Mesendoderm (in vitro differentiated cells): ENCODE measurements around the gene RCAN3.

Source experiments
- DNase-seq: peaks from one replicate; pipeline ENCODE4 v3.0.0; 2013
- H2AK5ac ChIP-seq: 2 replicates; pipeline ENCODE4 v1.6.1; 2013; ENCODE audit warnings: low read length, inconsistent platforms
- H2BK120ac ChIP-seq: 2 replicates; pipeline ENCODE4 v1.6.1; 2013; ENCODE audit warnings: low read depth, mild to moderate bottlenecking, low read length, moderate library complexity, mixed read lengths
- H2BK15ac ChIP-seq: replicated peaks from 2 replicates; pipeline ENCODE4 v1.6.1; 2013; ENCODE audit warnings: low read depth, mild to moderate bottlenecking, moderate library complexity
- H2BK5ac ChIP-seq: 2 replicates; pipeline ENCODE4 v1.6.1; 2013; ENCODE audit warnings: low read length, inconsistent platforms
- H3K18ac ChIP-seq: 2 replicates; pipeline ENCODE4 v1.6.1; 2013; ENCODE audit warnings: mild to moderate bottlenecking, low read length, mixed read lengths
- H3K23ac ChIP-seq: one replicate; pipeline ENCODE4 v1.6.1; 2013; ENCODE audit warnings: low read length
- H3K27ac ChIP-seq: 2 replicates; pipeline ENCODE4 v1.5.1; 2013; ENCODE audit warnings: low read depth, mild to moderate bottlenecking, inconsistent platforms, low read length, moderate library complexity
- H3K27me3 ChIP-seq: 2 replicates; pipeline ENCODE4 v1.6.1; 2013; ENCODE audit warnings: low read length, control low read depth, mild to moderate bottlenecking, inconsistent platforms; ENCODE audit not compliant: insufficient read depth, poor library complexity
- H3K36me3 ChIP-seq: 2 replicates; pipeline ENCODE4 v1.6.1; 2013; ENCODE audit warnings: low read length, inconsistent platforms; ENCODE audit not compliant: control insufficient read depth, insufficient read depth
- H3K4ac ChIP-seq: one replicate; pipeline ENCODE4 v1.6.1; 2013; ENCODE audit warnings: low read depth, mild to moderate bottlenecking, low read length, moderate library complexity
- H3K4me1 ChIP-seq: 2 replicates; pipeline ENCODE4 v1.6.1; 2013; ENCODE audit warnings: low read depth, low read length, inconsistent platforms; ENCODE audit not compliant: control insufficient read depth
- H3K4me2 ChIP-seq: 2 replicates; pipeline ENCODE4 v1.6.1; 2013; ENCODE audit warnings: low read length
- H3K4me3 ChIP-seq: 2 replicates; pipeline ENCODE4 v1.5.1; 2013; ENCODE audit warnings: mild to moderate bottlenecking, low read length
- H3K56ac ChIP-seq: one replicate; pipeline ENCODE4 v1.6.1; 2013; ENCODE audit warnings: low read length
- H3K79me1 ChIP-seq: 2 replicates; pipeline ENCODE4 v1.6.1; 2013; ENCODE audit warnings: low read length, inconsistent platforms
- H3K79me2 ChIP-seq: 2 replicates; pipeline ENCODE4 v1.6.1; 2013; ENCODE audit warnings: mild to moderate bottlenecking, low read length; ENCODE audit not compliant: control insufficient read depth, insufficient read depth
- H3K9ac ChIP-seq: 2 replicates; pipeline ENCODE4 v1.6.1; 2013; ENCODE audit warnings: low read length, inconsistent platforms
- H4K5ac ChIP-seq: one replicate; pipeline ENCODE4 v1.6.1; 2013; ENCODE audit warnings: low read length
- H4K8ac ChIP-seq: one replicate; pipeline ENCODE4 v1.6.1; 2013; ENCODE audit warnings: low read depth, mild to moderate bottlenecking, control low read depth, low read length, moderate library complexity
- WGBS: extraction: QIAGEN DNeasy Blood & Tissue Kit; methylation state at CpG from one replicate; pipeline ENCODE4 v1.1.7; 2013; ENCODE audit warnings: low lambda C conversion rate, missing lambda C conversion rate; ENCODE audit not compliant: insufficient coverage; ENCODE audit errors: extremely low coverage; 5-methylcytosine and 5-hydroxymethylcytosine counted together

Gene RCAN3

DNA sequence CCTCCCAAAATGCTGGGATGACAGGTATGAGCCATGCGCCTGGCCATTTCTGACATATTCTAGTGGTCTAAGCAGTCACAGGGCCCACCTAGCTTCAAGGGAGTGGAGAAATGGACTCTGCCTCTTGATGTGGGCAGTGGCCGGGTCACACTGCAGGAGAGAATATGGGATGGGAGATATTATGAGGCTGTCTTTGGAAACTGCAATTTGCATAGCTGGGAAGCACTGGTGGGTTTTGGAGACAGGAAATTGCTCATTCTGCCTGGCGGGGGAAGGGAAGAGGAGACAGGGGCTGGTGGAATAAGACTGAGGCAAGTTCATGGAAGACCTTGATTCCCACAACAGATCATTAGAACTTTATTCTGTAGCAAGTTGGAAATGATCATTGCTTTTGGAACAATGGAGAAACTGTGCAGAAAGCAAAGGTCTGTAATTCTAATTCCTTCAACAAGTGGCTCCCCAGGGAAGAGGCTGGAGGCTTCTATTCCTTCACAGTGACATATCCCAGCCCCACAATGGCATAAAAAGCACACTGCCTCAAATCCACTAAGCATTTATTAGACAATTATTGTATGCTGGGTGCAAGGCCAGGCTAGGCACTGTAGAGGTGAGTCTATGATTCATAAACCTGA, 63.7 kb downstream of the RCAN3 start:
- H3K79me1 ChIP-seq = no peaks in the 10 kb centered on the region
- DNase-seq = no peak
- no peak overlapping the region for H2BK15ac ChIP-seq
- no peak overlapping the region for H2BK120ac ChIP-seq
- H4K8ac ChIP-seq = no peak overlapping the region
- no peak overlapping the region for H2BK5ac ChIP-seq
- no peak overlapping the region for H3K4me3 ChIP-seq
- H3K4ac ChIP-seq = no peak overlapping the region
- H4K5ac ChIP-seq = no peak overlapping the region
- H3K27ac ChIP-seq = no peak overlapping the region
- H3K23ac ChIP-seq = no peak overlapping the region
- peaks cover 7% of the 10 kb centered on the region for H3K4me1 ChIP-seq
- no peak overlapping the region for H3K18ac ChIP-seq
- H3K4me2 ChIP-seq = no peak overlapping the region
- H2AK5ac ChIP-seq = no peak overlapping the region
- no peak overlapping the region for H3K56ac ChIP-seq
- WGBS = no CpG with 5 or more reads among the region's 3 CpGs
- H3K36me3 ChIP-seq = no peaks in the 10 kb centered on the region
- H3K79me2 ChIP-seq = no peaks in the 10 kb centered on the region
- H3K27me3 ChIP-seq = no peaks in the 10 kb centered on the region
- H3K9ac ChIP-seq = no peak overlapping the region

DNA sequence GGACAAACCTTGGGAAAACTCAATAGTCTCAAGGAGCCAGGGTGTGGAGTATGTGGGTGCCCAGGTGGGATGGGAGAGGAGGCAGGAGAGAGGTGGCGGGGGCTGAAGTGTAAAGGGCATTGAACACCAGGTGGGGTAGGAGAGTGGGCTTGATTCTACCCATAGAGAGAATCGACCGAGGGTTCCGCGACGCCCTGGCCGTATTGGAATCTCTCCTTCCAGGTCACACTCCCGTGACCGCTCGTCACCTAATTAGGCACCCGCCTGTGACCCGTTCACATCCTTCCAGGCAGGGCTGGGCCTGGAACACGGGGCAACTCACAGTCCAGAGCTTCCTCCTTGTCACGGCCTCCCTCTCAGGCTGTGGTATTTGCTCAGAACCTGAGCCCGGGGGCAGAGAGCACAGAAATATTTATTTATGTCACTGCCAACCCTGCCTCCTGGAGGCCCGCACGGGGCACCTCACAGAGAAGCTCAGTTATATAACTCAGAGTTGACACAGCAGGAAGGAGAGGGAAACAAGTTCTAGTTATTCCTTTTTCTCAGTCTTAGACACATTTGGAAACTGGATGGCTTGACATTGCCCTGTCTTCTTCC, 65.3 kb downstream of the RCAN3 start:
- H2AK5ac ChIP-seq = no peak overlapping the region
- no peaks in the 10 kb centered on the region for H3K36me3 ChIP-seq
- H3K4me2 ChIP-seq = no peak overlapping the region
- no peaks in the 10 kb centered on the region for H3K79me1 ChIP-seq
- H3K79me2 ChIP-seq = no peaks in the 10 kb centered on the region
- WGBS = no CpG with 5 or more reads among the region's 17 CpGs
- H3K4me3 ChIP-seq = no peak overlapping the region
- no peak overlapping the region for H3K9ac ChIP-seq
- H3K27me3 ChIP-seq = no peaks in the 10 kb centered on the region
- H2BK15ac ChIP-seq = no peak overlapping the region
- no peak overlapping the region for H2BK120ac ChIP-seq
- H3K18ac ChIP-seq = no peak overlapping the region
- no peak overlapping the region for H3K56ac ChIP-seq
- no peak overlapping the region for H4K5ac ChIP-seq
- no peak overlapping the region for H3K27ac ChIP-seq
- H3K23ac ChIP-seq = no peak overlapping the region
- no peak overlapping the region for H4K8ac ChIP-seq
- no peak overlapping the region for H2BK5ac ChIP-seq
- no peak overlapping the region for H3K4ac ChIP-seq
- H3K4me1 ChIP-seq = peaks cover 7% of the 10 kb centered on the region
- DNase-seq = peak; percentile 47

DNA sequence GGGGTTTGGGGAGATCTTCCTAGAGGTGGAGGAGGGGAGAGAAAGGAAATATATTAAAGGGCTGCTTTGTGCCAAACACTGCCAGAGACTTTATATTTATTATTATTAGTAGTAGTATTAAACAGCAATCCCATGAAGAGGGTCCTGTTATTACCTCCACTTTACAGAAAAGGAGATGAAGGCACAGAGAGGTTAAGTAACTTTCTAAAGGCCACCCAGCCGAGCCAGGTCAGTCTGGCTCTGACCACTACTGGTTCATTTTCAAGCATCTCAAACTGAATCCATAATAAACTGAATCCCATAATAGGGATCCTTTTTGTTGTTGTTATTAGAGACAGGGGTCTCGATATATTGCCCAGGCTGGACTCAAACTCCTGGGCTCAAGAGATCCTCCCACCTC, 65.8 kb downstream of the RCAN3 start:
- no peak overlapping the region for H2BK120ac ChIP-seq
- no peak overlapping the region for H3K4me2 ChIP-seq
- no peak overlapping the region for H3K18ac ChIP-seq
- no peak overlapping the region for H2BK15ac ChIP-seq
- H3K23ac ChIP-seq = no peak overlapping the region
- H3K4ac ChIP-seq = no peak overlapping the region
- H3K9ac ChIP-seq = no peak overlapping the region
- H3K4me1 ChIP-seq = peaks cover 7% of the 10 kb centered on the region
- H3K36me3 ChIP-seq = no peaks in the 10 kb centered on the region
- no peaks in the 10 kb centered on the region for H3K79me2 ChIP-seq
- H3K27me3 ChIP-seq = no peaks in the 10 kb centered on the region
- DNase-seq = no peak
- no peak overlapping the region for H4K8ac ChIP-seq
- H3K56ac ChIP-seq = no peak overlapping the region
- no peak overlapping the region for H4K5ac ChIP-seq
- H3K27ac ChIP-seq = no peak overlapping the region
- no peak overlapping the region for H3K4me3 ChIP-seq
- WGBS = no CpG with 5 or more reads among the region's 2 CpGs
- no peaks in the 10 kb centered on the region for H3K79me1 ChIP-seq
- H2AK5ac ChIP-seq = no peak overlapping the region
- H2BK5ac ChIP-seq = no peak overlapping the region

DNA sequence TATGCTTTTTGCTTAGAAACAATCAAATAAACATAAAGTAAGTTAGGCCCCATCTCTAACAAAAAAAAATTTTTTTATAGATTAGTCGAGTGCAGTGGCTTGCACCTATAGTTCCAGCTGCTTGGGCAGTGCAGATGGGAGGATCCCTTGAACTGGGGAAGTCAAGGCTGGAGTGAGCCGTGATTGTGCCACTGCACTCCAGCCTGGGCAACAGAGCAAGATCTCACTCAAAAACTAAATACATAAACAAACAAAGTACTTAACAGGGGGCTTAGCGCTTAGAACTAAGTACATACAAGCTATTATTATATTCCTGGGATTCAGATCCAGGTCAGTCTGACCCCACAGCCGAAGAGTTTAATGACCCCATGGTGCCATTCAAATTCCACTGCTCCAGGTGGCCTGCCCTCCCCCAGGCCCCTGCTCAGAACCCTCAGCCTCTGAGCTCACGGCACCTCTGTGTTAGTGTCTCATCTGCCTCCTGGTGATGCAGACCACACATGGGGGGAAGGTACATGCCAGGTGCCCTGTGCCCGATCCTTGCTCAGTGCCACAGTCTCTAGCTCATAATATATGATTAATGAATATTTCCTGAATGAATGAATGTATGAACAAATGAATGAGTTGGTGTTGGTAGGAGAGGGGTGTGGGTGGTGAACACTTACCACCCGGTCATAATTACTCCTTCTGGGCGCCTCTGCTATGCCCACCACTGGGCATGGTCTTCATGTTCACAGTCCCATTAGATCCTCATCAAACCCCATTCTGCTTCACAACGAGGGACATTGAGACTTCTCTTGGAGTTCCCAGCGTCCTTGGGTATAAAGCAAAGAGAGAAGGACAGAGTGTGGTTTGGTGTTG, 67.9 kb downstream of the RCAN3 start:
- Histone ChIP-seq H3K4me1 (peaks cover 7% of the 10 kb centered on the region), H4K5ac (no peak overlapping the region), H2BK120ac (no peak overlapping the region), H3K9ac (no peak overlapping the region), H3K4ac (no peak overlapping the region), H3K27me3 (no peaks in the 10 kb centered on the region), H2AK5ac (no peak overlapping the region), H3K4me2 (no peak overlapping the region), H3K79me1 (no peaks in the 10 kb centered on the region), H2BK5ac (no peak overlapping the region), H3K18ac (no peak overlapping the region), H3K27ac (no peak overlapping the region), H4K8ac (no peak overlapping the region), H3K79me2 (no peaks in the 10 kb centered on the region), H3K36me3 (no peaks in the 10 kb centered on the region), H3K4me3 (no peak overlapping the region), H3K56ac (no peak overlapping the region), H2BK15ac (no peak overlapping the region), H3K23ac (no peak overlapping the region)
- no peak for DNase-seq
- WGBS = no CpG with 5 or more reads among the region's 10 CpGs

DNA sequence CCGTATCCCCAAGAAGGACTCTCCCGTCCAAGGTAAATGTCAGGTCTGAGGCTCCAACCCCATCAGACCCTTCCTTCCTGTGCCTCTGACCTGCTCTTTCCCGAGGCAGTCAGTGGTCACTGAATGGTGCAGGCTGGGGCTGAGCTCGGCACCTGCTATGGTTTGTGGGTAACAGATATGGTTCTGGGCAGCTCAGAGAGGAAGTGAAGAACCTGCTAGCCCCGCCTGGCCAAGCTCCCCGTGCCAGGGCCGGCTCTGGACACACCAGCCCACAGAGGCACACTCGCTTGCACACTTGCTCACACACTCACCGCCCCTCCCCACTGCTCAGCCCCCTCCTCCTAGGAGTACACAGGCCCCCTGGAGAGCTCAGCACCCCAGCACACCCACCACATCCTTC, 69.7 kb downstream of the RCAN3 start:
- Histone ChIP-seq H3K56ac (no peak overlapping the region), H3K4me3 (no peak overlapping the region), H3K79me1 (no peaks in the 10 kb centered on the region), H3K4me2 (no peak overlapping the region), H2BK120ac (no peak overlapping the region), H4K5ac (no peak overlapping the region), H2AK5ac (no peak overlapping the region), H3K23ac (no peak overlapping the region), H2BK5ac (no peak overlapping the region), H3K36me3 (no peaks in the 10 kb centered on the region), H3K9ac (no peak overlapping the region), H3K79me2 (no peaks in the 10 kb centered on the region), H4K8ac (no peak overlapping the region), H3K4me1 (no peaks in the 10 kb centered on the region), H3K27ac (no peak overlapping the region), H3K27me3 (no peaks in the 10 kb centered on the region), H2BK15ac (no peak overlapping the region), H3K4ac (no peak overlapping the region), H3K18ac (no peak overlapping the region)
- no CpG with 5 or more reads among the region's 9 CpGs for WGBS
- no peak for DNase-seq
